Testis (tissue), 5 donors: Measurements from ENCODE around the gene CELF2. TPM values are rescaled to one million over a fixed set of nuclear protein-coding genes. Genes with fewer than 3 reads are reported as not detected.

Source experiments
- DNase-seq: peaks from one replicate; pipeline ENCODE4 v3.0.0-alpha.2; 2019
- H3K27ac ChIP-seq, 2 donors: fragments of 200-600 bp; sonication (generic); one replicate each; pipeline ENCODE4 v1.5.1; 2019
- H3K27me3 ChIP-seq: fragments of 200-600 bp; sonication (generic); one replicate; pipeline ENCODE4 v1.5.1; 2019
- H3K36me3 ChIP-seq: fragments of 200-600 bp; sonication (generic); one replicate; pipeline ENCODE4 v1.5.1; 2017; ENCODE audit warnings: low read depth; ENCODE audit errors: missing control alignments
- H3K4me1 ChIP-seq: fragments of 200-600 bp; sonication (generic); one replicate; pipeline ENCODE4 v1.5.1; 2019
- H3K4me3 ChIP-seq, 2 donors: fragments of 200-600 bp; sonication (generic); one replicate each; pipeline ENCODE4 v1.5.1; 2017 to 2019
- H3K9me3 ChIP-seq: fragments of 200-600 bp; sonication (generic); one replicate; pipeline ENCODE4 v1.5.1; 2017
- POLR2A ChIP-seq: fragments of 450-650 bp; IDR thresholded peaks from one replicate; pipeline ENCODE4 v1.6.1; 2017; ENCODE audit warnings: antibody characterized with exemption, mild to moderate bottlenecking, moderate library complexity
- WGBS, 2 donors: methylation state at CpG; one replicate each; pipeline ENCODE4 v1.1.5; 2018; 5-methylcytosine and 5-hydroxymethylcytosine counted together
- intact Hi-C: fragments of 100-400 bp; cut with DNase I; formaldehyde crosslinking; loops from one replicate; pipeline ENCODE4 v1.15.1; 2023; ENCODE audit warnings: low total_unique reads
- long read RNA-seq, 2 donors: transcript quantifications; one replicate each; lab custom pipeline, GENCODE V29; 2026
- polyA plus RNA-seq: library from polyadenylated mRNA; stranded (reverse); fragments of 350-450 nt; fragmentation: Illumina TruSeq; extraction: RNeasy Lipid Tissue Mini Kit (QIAGEN cat#74804); gene quantifications from one replicate; pipeline ENCODE4 v1.2.3, GENCODE V29; 2014; ENCODE audit warnings: low read depth, low replicate concordance; ENCODE audit not compliant: insufficient read depth
- total RNA-seq, 2 donors: library from RNA; depleted of rRNA; stranded (reverse); fragments of >200 nt; gene quantifications; one replicate each; pipeline ENCODE4 v1.2.3, GENCODE V29; 2016
- TF ChIP-seq, protein P1 (sequence below), 3 experiments: fragments of 450-650 bp in 2 of 3; fragments of 200-600 bp in 1 of 3; sonication (generic) in 1 of 3; IDR thresholded peaks; one replicate each; pipeline ENCODE4 v1.5.1; 2016 to 2019; ENCODE audit warnings: antibody characterized with exemption in 3 of 3, mild to moderate bottlenecking in 2 of 3, moderate library complexity in 1 of 3

Gene CELF2
- total RNA-seq (10 to 100 TPM; 27.8 to 41.6 TPM), polyA plus RNA-seq (17.5 TPM)
- long read RNA-seq, donor 1, full-length matches to known transcripts, result 2 of 2 reads
- long read RNA-seq, donor 1, partial matches to known transcripts, result 0 of 2 reads
- long read RNA-seq, donor 1, other reads (novel, unspliced or antisense), result 0 of 2 reads
- long read RNA-seq, donor 2, result 0 reads

DNA sequence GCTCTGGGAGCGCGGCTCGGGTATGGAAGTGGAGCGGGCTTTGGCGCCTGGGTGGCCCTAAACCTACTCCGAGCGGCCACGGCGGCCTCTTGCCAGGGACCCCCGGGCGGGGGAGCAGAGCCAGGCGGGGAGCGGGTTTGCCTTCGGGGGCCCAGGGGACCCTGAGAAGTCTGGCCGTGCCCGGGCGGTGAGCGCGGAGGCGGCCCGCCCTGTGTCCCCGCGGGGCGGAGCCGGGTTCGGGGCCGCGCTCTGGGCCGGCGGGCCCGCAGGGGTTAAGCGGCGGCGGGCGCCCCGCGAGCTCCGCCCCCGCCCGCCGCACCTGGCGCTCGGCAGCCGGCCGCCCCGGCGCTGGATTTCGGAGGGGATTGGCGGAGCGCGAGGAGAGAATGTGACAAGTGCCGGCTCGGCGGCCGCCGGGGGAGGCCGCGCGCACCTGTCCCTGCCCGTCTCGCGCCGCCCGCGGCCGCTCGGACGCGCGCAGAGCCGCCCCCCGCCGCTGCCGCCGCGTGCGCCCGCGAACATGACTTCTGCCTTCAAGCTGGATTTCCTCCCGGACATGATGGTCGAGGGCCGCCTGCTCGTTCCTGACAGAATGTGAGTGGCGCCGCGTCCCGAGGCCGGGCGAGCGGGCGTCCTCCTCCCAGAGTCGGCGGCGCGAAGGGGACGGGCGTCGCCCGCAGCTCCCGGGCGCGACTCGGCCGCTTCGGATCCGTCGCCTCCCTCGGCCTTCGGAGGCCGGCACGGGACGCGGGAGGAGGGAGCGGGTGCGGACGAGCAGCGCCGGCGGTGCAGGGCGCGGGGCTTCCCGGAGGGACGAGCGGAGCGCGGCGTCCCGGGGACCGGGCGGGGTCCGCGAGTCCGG lies at the start of gene CELF2:
Gene CELF2 (plus strand): TSS at position 303 of the 862 bp plus-strand sequence. CDS start 218 bp downstream, at position 521.
- H3K27me3 ChIP-seq, result no peaks in the 10 kb centered on the region
- H3K9me3 ChIP-seq, result no peaks in the 10 kb centered on the region
- H3K4me3 ChIP-seq, result peak within 1 kb of the TSS; percentile 71 to 87
- peak within 1 kb of the TSS; percentile 82 to 88 for H3K27ac ChIP-seq
- intact Hi-C loops, result no loop called here
- H3K4me1 ChIP-seq, result no peaks in the 10 kb centered on the region
- no peaks in the 10 kb centered on the region for H3K36me3 ChIP-seq
- no peak for TF ChIP-seq POLR2A
- TF ChIP-seq, protein P1, sequence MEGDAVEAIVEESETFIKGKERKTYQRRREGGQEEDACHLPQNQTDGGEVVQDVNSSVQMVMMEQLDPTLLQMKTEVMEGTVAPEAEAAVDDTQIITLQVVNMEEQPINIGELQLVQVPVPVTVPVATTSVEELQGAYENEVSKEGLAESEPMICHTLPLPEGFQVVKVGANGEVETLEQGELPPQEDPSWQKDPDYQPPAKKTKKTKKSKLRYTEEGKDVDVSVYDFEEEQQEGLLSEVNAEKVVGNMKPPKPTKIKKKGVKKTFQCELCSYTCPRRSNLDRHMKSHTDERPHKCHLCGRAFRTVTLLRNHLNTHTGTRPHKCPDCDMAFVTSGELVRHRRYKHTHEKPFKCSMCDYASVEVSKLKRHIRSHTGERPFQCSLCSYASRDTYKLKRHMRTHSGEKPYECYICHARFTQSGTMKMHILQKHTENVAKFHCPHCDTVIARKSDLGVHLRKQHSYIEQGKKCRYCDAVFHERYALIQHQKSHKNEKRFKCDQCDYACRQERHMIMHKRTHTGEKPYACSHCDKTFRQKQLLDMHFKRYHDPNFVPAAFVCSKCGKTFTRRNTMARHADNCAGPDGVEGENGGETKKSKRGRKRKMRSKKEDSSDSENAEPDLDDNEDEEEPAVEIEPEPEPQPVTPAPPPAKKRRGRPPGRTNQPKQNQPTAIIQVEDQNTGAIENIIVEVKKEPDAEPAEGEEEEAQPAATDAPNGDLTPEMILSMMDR (IDR thresholded peaks at IDR 0.05), result no peak
- DNase-seq, result peak; percentile 58
- 0 to 1% methylated on average over 2 to 64 of the region's 133 CpGs for WGBS, 2 donors

DNA sequence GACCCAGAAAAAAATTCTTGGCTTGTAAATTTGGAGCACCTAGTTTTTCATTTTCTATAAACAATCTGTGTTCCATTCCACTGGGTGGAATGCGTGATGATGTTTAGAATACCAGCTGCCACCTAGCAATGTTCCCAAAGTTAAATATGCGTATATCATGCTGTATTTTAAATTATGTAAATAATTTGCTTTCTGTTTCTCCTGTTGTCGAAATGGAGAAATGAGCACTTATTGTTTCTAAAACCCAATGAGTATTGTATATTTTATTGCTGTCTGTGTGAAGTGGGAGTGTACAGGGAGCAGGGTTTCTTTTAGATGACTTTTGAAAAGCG lies 49.4 kb upstream of the CELF2 start:
- Histone ChIP-seq H3K27ac (no peak overlapping the region), H3K27me3 (no peaks in the 10 kb centered on the region), H3K4me1 (no peaks in the 10 kb centered on the region), H3K36me3 (no peaks in the 10 kb centered on the region), H3K9me3 (no peaks in the 10 kb centered on the region), H3K4me3 (no peak overlapping the region)
- 85 to 89% methylated on average over 4 of the region's 4 CpGs for WGBS, 2 donors
- intact Hi-C loops, result no loop called here
- no peak for DNase-seq
- TF ChIP-seq POLR2A, result no peak
- TF ChIP-seq, protein P1 (IDR thresholded peaks at IDR 0.05), result no peak

DNA sequence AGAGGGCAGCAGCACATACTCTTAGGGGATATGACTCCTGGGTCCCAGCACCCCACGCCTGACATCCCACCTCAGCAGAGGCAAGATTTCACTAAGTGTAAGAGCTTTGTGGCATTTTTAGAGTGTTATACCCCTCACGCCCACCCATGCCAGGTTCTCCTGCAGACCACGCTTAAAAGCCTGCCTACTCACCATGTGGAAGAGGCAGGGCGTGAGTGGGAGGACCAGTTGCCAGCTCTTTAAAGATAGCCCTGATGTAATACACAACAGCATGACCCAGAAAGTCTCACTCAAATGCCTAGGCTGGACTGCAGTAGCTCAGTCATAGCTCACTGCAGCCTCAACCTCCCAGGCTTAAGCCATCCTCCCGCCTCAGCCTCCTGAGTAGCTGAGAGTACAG lies 44.4 kb upstream of the CELF2 start:
- Histone ChIP-seq H3K27me3 (no peaks in the 10 kb centered on the region), H3K4me1 (peaks cover 7% of the 10 kb centered on the region), H3K27ac (no peak overlapping the region), H3K9me3 (no peaks in the 10 kb centered on the region), H3K4me3 (no peak overlapping the region), H3K36me3 (no peaks in the 10 kb centered on the region)
- WGBS, 2 donors, result 87 to 92% methylated on average over 5 of the region's 5 CpGs
- DNase-seq, result no peak
- intact Hi-C loops, result no loop called here
- no peak for TF ChIP-seq POLR2A
- TF ChIP-seq, protein P1 (IDR thresholded peaks at IDR 0.05), result no peak

DNA sequence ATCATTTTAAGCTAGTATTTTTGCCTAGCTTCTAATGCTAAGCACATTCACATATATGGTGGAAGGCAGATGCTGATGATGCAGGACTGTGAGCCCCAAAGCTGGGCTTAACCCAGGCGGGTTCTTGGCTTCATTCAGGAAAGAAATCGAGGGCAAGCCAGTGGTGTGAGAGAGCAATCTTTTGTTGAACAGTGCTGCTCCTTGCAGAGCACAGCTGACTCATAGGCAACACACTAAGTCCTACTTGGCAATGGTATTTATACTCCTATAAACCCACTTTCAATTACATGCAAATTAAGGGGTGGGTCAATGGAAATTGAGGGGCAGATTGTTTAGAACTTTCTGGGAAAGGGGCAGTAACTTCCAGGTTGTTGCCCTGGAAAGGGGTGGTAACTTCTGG lies 42.0 kb upstream of the CELF2 start:
- WGBS, 2 donors, result 88 to 96% methylated on average over 2 of the region's 2 CpGs
- intact Hi-C loops, result no loop called here
- H3K4me1 ChIP-seq, result peaks cover 9% of the 10 kb centered on the region
- TF ChIP-seq, protein P1 (IDR thresholded peaks at IDR 0.05), result no peak
- no peak for TF ChIP-seq POLR2A
- no peaks in the 10 kb centered on the region for H3K9me3 ChIP-seq
- no peak overlapping the region for H3K27ac ChIP-seq
- H3K4me3 ChIP-seq, result no peak overlapping the region
- no peaks in the 10 kb centered on the region for H3K36me3 ChIP-seq
- H3K27me3 ChIP-seq, result no peaks in the 10 kb centered on the region
- DNase-seq, result no peak
